ENCODE results near the gene ACSL5.
"Not testable (repeated sequence)": the region's sequence is repeated elsewhere in the genome, so short reads cannot be mapped to it uniquely, and the experiment has no call there.

The ACSL5 gene

DNA sequence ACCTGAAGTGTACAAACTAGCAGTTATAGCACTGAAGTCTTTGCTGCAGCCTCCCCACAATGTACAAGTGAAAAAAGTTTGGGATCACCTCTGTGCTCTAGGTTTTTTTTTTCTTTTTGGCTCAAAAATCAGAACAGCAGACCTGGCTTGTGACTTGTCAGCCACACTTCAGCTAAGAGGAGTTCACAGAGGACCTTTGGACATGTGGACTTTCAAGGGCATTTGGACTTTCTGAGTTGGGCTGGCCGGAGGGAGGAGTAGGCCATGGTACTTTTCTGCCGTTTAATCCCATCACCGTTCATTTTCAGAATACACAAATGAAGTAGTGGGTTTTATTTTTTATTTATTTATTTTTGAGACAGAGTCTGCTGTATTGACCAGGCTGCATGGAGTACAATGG is 21.9 kb upstream of the ACSL5 start:
- no peak for DNase-seq

DNA sequence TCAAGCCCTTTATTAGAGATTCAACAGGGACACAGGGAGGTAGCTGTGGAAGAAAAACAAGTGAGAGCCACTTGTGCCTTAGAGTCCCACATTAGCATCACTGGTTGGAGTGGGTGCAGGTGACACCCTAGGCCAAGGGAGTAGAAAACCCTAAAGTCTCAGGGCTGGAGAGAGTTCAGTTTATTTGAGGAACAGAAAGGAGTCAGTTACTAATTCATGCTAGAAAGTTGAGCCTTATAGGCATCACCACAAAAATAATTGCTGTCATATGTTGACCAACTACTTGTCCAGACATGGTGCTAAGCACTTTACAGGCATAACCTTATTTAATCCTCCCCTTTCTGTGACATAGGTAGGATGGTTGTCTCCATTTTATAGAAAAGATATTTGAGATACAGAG is 20.9 kb upstream of the ACSL5 start:
- DNase-seq = no peak

DNA sequence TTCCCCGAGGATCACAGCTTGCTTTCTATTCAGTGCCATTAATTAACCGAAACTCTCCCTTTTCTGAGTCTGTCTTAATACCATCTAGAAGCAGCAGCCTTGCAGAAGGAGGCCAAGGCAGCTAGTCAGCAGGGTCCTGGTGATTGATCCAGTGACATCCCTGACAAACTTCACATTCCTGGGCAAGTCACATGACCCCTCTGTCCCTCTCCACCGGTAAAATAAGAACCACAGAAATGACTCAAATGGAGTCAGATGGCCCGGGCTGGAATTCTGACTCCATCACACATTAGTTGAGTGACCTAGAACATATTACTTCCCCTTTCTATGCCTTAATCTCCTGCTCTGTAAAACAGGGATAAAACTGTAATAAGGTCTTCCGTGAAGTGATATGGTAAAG is 17.2 kb upstream of the ACSL5 start:
- DNase-seq = no peak

DNA sequence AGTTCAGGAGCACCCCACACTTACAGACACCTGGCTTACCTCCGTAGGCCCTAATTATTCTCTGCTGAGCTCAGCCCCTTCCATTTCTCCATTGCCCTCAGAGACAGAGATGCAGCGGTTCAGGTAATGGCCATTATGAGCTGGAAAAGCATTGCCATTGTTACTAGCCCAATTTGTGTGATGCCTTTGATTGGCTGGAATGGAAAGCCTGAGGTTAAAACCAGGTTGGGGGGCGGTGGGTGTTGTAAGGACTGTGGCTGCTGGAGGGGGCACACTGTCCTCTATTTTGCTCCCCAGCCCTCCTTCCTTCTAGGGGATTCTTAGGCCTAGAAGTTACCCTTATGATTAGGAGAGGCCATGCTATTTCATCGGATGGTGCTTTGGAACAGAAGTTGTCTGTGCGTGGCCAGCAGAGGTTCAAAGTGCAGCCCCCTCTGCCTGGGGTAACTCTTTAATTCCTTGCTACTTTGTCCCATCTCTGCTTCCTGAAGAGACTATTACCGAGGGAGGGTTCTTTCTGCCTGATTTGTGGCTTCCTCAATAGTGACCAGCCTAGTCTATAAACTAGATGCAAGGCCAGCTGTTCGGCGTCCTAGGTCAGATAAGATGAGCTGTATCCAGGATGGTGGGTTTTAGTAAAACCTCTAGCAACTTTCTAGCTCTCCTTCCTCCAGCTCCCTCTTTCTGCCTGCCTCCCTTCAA is 14.2 kb upstream of the ACSL5 start:
- no peak for DNase-seq

DNA sequence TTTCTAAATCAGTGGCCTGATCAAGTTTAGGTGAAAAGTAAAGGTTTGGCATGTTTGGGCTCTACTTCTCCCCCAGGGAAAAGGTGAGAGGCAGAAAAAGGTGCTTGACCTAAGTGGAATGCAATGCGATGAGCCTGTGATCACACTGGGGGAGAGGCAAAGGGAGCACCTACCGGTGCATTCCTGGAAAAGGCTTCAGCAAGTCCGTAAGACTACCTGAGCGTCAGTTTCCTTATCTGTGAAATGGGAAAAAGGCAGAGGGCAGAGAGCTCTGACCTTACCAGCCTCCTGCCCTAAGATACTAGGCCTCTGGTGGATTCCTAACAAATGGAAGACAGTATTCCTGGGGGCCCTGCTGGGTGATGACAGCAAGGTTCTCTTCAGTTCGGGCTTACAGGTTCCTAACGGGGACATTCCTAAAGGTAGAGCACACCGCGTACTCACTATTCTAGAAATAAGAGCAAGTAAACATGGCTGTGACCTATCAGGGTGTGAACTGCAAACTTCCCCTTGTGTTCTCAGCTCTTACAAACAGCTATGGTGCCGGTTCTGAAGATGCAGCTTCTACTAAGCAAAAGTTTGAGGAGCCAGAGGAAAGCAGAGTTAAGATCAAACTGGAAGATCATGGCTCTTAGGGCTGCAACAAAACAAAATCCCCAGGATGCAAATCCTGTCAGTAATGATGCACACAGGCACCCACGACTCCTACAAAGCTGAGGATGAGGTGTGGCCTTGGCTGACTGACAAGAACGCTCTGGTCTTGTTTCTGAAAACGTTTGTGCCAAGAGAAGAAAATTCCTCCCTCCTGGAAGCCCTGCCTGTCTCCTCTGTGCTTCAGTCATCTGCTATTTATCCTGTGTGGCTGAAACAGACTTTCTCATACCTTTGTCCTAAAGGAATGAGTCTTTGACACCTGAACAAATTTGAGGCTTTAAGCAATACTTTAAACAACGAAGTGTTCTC is 13.3 kb upstream of the ACSL5 start:
- DNase-seq = no peak

DNA sequence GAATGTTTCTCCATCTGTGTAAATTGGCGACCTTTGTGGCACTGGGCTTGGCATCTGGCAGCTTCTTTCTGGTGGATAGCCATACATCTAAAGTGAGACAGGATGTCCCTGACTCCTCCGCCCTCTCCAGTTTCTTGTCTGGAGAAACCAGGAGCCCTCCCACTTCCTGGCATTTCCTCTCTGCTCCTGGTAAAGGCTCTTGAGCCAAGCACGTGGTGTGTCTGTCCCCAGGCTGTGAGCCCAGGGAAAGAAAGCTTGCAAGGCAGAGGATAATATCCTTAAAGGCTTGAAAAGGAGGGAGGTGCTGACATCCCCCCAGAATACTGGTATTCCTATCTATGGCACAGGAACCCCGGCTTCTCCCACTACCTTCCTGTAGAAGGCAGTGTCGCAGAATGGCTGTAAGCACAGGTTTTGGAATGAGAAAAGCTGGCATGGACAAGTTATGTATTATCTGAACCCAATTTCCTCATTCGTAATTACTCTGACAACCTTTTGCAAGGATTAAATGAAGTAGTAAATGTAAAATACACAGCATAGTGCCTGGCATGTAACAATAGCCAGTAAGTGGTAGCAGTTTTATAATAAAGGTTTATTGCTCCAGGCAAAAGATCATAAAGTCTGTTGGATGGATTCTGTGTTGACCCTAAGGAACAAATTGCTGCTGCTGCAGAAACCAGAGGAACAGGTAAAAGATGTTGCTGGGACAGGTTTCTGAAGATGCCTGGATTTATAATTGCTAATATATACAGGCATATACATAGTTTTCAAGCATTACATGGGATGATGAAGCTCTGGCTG is 11.8 kb upstream of the ACSL5 start:
- no peak for DNase-seq

DNA sequence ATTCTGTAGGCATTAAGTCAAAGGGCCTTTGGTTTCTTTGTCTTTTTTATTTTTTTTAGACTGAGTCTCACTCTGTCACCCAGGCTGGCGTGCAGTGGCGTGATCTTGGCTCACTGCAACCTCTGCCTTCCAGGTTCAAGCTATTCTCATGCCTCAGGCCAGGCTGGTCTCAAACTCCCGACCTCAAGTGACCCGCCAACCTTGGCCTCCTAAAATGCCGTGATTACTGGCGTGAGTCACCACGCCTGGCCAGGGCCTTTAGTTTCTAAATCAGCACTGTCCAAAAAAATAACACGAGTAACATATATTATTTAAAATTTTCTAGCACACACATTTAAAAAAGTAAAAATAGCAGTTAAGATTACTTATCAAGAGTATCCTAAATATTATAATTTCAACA is 11.1 kb upstream of the ACSL5 start:
- DNase-seq = no peak

DNA sequence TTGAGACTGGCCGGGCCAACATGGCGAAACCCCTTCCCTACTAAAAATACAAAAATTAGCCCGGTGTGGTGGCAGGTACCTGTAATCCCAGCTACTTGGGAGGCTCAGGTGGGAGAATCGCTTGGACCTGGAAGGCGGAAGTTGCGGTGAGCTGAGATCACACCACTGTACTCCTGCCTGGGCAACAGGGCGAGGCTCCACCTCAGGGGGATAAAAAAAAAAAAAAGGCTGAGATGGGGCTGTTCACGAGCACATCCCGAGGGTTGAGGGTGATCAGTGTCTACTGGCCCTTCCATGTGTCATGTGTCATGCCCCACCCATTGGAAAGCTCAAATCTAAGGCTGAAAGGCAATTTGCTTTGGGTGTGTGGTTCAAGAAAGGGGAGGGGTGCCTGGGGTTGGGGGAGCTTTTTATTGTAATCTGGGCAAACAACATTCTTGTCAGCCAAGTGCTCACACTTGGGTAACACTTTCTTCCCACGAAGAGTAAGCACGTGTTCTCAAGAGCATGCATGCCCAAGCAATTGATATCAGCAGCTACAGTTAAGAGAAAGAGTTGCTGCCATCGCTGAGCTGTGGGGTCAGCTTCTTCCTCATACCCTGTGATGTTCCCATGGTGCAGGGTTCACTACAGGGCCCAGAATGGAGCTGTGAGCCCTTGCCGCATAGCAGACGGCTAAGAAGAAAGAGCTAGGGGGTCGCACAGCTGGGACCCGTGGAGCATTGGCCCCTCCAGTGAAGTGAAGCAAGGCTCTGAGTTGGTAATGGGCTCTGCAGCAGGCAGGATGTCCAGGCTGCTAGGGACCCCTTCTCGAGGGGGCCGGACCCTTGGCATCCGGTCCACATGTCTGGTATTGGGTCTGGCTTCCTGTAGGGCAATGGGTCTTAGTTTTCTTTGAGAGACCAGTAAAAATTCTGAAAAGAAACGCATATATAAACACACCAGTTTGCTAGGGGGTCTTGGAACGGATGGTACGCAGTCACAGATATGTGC is 9.9 kb upstream of the ACSL5 start:
- DNase-seq = no peak

DNA sequence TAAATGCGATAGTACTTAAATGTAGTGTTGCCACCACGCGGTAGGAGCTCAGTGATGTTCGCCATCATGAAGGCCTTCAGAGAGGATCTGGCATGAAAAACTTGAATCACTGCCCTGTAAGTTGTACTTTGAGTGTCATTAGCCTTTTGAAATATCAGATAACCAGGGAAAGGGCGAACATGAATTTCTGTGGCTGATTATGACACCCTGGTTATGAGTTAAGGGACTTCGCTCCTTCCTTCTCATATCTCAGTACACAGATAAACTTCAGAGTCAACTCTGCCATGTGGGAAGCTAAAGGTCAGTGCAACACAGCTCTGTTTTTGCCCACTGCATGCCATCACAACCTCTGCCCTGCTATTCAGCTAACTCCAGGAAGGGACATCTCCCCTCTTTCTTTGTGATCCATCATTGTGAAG is 8.9 kb upstream of the ACSL5 start:
- no peak for DNase-seq

DNA sequence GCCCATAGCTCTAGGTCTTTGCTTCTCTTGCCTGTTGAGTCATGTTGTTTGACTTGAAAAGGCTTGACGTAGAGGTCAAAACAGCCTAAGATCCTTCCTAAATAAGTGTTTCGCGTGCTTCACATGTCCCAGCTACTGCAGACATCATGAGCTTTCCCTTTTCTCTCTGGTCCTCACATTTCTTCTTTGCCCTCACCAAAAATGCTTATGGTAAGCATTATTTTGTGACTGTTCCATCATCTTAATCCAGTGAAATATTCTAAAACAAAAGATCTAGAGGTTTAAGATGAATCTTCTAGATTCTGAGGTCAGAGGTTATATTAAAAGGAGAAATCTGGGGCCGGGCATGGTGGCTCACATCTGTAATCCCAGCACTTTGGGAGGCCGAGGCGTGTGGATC is 8.5 kb upstream of the ACSL5 start:
- DNase-seq = no peak

DNA sequence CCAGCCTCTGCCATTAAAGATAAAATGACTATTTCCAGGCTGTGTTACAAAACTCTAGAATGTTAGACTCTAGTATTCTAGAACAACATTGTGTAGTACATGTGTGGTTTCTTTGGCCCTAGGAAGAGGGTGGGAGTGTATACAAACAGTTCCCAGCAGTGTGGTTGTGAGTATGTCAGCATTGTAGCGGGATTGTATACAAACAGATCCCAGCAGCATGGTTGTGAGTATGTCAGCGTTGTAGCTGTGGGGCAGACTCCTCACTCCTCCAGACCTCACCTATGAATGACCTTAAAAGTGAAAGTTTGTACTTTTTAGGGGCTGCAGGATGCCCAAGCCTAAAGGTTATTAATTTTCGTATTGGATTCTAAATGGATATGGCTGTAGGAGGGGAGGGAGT is 6.9 kb upstream of the ACSL5 start:
- DNase-seq = no peak

DNA sequence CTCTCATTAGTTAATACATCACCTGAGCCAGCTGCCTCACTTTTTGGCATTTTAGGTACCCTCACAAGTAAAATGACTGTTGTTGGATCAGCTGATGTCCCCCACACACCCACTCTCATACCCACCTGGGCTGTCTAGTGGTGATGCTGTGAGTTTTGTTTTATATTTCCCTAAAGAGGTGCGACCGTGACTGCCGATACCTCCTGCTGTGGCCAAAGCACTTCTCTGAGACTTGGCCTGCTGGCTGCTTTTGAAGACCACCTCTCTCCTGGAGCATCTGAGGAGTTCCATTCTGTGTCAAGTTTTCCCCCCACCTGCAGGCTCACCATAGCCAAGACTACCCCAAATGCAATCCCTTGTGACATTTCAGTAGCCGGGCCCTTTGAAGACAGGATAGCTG is 6.4 kb upstream of the ACSL5 start:
- DNase-seq = no peak

DNA sequence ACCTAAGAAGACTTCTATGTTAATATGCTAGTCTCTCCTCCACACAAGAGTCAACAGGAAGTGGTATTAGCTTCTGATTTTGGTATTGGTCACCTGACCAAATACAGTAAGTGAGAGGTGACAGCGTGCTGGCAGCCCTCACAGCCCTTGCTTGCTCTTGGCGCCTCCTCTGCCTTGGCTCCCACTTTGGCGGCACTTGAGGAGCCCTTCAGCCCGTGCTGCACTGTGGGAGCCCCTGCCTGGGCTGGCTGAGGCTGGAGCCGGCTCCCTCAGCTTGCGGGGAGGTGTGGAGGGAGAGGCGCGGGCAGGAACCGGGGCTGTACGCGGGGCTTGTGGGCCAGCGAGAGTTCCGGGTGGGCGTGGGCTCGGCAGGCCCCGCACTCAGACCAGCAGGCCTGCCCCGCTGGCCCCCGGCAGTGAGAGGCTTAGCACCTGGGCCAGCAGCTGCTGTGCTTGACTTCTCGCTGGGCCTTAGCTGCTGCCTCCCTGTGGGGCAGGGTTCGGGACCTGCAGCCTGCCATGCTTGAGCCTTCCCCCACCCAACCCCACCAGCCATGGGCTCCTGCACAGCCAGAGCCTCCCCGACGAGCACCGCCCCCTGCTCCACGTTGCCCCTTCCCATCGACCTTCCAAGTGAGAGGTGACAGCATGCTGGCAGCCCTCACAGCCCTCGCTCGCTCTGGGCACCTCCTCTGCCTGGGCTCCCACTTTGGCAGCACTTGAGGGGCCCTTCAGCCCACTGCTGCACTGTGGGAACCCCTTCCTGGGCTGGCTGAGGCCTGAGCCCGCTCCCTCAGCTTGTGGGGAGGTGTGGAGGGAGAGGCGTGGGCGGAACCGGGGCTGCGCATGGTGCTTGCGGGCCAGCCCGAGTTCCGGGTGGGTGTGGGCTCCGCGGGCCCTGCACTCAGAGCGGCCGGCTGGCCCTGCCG is 4.2 kb upstream of the ACSL5 start:
- DNase-seq = no peak

DNA sequence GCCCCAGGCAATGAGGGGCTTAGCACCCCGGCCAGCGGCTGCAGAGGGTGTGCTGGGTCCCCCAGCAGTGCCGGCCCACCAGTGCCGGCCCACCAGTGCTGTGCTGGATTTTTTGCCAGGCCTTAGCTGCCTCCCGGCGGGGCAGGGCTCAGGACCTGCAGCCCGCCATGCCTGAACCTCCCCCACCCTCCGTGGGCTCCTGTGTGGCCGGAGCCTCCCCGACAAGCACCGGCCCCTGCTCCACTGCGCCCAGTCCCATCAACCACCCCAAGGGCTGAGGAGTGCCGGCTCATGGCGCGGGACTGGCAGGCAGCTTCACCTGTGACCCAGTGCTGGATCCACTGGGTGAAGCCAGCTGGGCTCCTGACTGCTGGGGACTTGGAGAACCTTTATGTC is 3.5 kb upstream of the ACSL5 start:
- DNase-seq = no peak

DNA sequence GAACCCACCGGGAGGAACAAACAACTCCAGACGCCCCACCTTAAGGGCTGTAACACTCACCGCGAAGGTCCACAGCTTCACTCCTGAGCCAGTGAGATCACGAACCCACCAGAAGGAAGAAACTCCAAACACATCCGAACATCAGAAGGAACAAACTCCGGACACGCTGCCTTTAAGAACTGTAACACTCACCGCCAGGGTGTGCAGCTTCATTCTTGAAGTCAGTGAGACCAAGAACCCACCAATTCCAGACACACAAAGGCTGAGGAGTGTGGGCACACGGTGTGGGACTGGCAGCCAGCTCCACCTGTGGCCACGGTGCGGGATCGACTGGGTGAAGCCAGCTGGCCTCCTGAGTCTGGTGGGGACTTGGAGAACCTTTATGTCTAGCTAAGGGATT is 2.6 kb upstream of the ACSL5 start:
- not testable (repeated sequence) for DNase-seq

DNA sequence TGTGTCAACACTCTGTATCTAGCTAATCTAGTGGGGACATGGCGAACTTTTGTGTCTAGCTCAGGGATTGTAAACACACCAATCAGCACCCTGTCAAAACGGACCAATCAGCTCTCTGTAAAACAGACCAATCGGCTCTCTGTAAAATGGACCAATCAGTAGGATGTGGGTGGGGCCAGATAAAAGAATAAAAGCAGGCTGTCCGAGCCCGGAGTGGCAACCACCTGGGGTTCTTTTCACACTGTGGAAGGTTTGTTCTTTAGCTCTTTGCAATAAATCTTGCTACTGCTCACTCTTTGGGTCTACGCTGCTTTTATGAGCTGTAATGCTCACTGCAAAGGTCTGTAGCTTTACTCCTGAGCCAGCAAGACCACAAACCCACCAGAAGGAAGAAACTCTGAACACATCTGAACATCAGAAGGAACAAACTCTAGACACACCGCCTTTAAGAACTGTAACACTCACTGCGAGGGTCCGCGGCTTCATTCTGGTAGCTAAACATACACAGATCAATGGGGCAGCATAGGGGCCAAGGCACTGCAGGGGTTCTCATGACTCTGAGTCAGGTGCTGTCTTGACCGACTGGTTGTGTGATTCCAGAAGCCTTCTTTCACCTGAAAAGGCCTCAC is 1.6 kb upstream of the ACSL5 start:
- not testable (repeated sequence) for DNase-seq

DNA sequence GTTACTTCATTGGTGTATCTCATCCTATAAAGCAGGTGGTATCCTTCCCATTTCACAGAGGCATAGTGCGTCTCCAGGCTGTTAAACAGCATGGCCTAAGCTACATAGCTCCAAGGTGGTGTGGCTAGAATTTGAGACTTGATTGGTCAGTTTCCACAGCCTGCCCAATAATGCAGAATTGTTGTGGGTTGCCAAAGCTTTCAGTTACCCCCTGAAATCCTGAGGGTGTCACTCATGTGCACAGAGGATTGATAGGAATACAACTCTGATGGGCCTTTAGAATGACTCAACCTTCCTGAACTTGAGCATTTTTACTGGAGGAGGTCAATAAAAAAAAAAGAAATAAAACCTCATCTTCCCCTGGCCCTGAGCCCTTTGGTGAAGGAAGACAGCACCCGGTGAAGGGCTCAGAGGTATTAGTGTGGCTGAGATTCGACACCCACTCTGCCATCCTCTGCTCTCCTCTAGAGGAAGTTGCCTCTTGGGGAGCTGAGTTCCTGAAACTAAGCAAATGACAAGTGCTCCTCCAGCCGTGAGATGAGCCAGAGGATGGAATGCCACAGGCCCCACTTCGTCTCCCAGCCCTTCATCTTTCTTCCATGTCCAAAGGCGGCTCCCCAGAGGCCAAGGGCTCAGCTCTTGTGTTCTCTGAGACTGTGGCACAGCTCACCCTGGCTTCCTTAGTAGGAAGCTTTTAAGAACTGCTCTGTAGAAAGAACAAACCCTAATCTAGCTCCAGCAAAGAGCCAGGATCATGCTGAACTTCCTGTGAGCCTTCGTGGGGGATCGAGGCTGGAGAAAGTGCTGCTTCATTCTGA is 1.0 kb downstream of the ACSL5 start:
- DNase-seq = peak; percentile 7

DNA sequence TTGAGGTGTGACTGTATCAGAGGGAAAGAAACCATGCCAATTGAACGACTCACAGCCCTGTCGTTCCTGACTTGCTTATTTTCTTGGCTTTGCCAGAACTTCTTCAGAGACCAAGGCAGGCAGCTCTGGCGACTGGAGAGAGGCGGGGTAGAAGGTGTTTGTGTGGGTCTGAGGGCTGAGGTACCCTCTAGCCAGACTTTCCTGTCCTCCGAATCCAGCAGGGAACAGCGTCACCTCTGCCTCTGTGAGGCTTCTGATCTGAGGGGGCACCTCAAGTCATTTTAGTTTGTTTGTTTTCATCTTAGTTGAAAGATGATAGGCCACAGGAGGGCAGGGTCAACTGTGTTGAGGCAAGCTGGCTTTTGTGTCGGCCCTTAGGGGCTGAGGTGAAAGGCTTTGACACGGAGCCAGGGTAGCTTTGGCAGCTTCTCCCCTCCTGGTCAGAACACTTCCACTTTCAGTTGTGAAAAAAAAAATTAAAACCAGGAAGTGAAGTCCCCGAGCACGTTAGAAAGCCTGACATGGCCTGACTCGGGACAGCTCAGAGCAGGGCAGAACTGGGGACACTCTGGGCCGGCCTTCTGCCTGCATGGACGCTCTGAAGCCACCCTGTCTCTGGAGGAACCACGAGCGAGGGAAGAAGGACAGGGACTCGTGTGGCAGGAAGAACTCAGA is 1.9 kb downstream of the ACSL5 start:
- DNase-seq = peak; percentile 19

DNA sequence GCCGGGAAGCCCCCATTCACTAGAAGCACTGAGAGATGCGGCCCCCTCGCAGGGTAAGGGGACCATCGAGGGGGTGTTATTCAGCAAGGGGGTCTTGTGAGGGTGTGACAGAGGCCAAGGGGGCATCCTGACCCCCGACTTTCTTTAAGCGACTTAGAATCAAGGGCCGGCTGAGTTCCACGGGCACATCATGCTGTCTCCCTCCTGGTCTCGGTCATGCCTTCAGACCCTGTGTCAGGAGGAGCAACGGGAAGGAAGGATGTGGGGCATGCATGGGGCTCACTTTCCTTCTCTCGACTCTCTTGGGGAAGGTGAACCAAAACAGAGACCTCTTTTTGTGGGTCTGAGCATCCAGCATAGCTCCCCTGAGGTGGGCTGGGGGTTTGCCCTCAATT is 2.5 kb downstream of the ACSL5 start:
- no peak for DNase-seq
